Skin epidermis (tissue), 12 donors: ENCODE measurements around the gene ATP11C.
"Not testable (repeated sequence)": the region's sequence is repeated elsewhere in the genome, so short reads cannot be mapped to it uniquely, and the experiment has no call there.

Experiments
- H3K27ac ChIP-seq, 21 experiments: fragments of 200-600 bp; sonication (generic) in 11 of 21; one replicate each; pipeline ENCODE4 v1.5.0; 2020; ENCODE audit warnings: mild to moderate bottlenecking in 3 of 21, inconsistent platforms in 2 of 21, moderate library complexity in 2 of 21
- H3K4me3 ChIP-seq, 7 experiments: fragments of 200-600 bp; sonication (generic) in 2 of 7; one replicate each; pipeline ENCODE4 v1.5.0; 2020; ENCODE audit warnings: inconsistent platforms in 2 of 7, mild to moderate bottlenecking in 2 of 7, moderate library complexity in 1 of 7

The ATP11C gene

DNA sequence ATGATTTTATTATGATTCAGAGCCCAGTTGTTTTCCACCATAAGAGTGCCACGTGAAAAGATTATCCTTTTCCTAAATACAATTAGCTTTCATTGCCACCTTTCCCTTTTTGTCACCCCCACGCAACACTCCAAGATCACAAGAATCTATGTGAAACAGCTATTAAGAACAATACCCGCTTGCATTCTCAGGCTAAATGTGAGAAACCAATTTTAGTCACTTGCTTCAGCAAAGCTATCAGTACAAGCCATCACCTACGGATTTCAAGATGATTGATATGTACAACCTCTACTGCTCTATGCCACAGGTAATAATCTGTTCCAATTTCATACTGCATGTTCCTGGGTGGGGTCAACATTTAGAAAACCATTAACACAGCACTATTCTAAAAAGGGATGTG, 2.5 kb downstream of the ATP11C start:
- peak overlapping the region in 1 of 7 experiments; percentile 83 for H3K4me3 ChIP-seq

DNA sequence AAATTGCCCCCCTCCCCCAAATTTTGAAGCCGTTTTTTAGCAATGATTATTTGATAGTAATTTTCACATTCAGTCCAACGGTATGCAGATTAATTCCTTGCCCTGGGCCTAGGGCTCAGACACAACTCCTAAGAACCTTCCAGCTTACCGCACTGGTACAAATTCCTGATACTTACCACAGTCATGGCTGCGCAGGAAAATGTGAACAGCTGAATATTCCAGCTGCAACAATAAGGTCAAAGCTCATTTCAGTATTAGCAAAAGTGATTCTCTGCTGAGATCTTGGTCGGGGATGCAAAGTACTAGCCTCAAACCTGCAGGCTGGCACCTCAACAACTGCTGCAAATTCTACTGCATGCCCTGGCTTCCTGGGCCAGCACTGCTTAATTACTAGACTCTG, 3.0 kb downstream of the ATP11C start:
- Histone ChIP-seq H3K4me3 (no peak overlapping the region), H3K27ac (no peak overlapping the region)

More for the DNA sequence above, 2.5 kb downstream of the ATP11C start:
- H3K27ac ChIP-seq = no peak overlapping the region

DNA sequence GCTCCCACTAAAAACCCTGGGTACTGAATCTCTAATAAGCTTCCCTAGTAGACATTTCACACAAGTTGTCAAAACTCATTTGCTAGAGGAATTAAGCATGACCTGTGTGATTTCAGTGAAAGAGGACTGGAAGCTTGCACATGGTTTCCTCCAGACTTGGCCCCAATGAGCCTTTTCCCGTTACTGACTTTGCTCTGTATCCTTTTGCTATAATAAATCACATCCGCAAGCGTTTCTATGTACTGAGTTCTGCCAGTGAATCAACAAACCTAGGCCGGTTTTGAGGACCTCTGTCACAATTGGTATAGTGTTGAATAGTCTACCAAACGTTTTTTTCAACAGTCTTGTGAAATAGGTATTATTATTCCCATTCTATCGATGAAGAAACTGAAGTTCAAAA, 8.2 kb downstream of the ATP11C start:
- no peak overlapping the region for H3K27ac ChIP-seq
- no peak overlapping the region for H3K4me3 ChIP-seq

- Histone ChIP-seq H3K4me3 (no peak overlapping the region), H3K27ac (no peak overlapping the region)
Measured at GRCh38 chrX:139924069-139924695, 8.7 kb downstream of the ATP11C start.

- H3K4me3 ChIP-seq, H3K27ac ChIP-seq: not testable (repeated sequence)
Measured at GRCh38 chrX:139921142-139921541, 11.7 kb downstream of the ATP11C start.

DNA sequence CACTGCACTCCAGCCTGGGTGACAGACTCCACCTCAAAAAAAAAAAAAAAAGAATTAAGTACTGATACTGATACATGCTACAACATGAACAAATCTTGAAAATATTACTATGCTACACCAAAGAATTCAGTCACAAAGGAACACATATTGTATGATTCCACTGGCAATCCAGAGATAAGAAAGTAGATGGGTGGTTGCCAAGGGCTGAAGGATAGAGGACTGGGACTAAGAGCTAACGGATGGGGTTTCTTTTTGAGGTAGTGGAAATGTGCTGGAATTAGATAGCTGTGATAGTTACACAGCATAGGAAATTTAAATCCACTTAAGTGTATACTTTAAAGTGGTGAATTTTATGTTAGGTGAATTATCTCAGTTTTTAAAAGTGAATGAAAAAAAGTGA, 12.5 kb downstream of the ATP11C start:
- Histone ChIP-seq H3K27ac (no peak overlapping the region), H3K4me3 (no peak overlapping the region)

GRCh38 chrX:139914421-139914820, 18.4 kb downstream of the ATP11C start:
- Histone ChIP-seq H3K27ac (no peak overlapping the region), H3K4me3 (no peak overlapping the region)

DNA sequence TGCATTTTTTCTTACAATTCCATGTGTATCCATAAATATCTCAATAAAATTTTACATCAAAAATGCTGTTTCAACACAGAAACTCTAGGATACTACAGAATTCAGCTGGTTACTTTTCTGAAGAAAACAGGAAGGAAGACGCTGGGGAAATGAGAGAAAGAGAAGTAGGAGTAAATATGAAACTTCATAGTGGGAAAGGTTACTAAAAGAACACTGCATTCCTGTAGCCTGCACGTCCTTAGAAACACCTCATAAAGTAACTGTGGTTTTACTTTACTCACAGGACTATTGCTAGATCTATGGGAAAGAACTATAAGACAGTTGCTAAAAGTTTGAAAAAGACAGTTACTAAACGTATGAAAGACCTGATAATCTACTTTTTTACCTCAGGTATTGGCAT, 23.1 kb downstream of the ATP11C start:
- H3K27ac ChIP-seq = no peak overlapping the region
- H3K4me3 ChIP-seq = no peak overlapping the region

GRCh38 chrX:139907078-139907477, 25.8 kb downstream of the ATP11C start:
- Histone ChIP-seq H3K4me3 (no peak overlapping the region), H3K27ac (no peak overlapping the region)

- no peak overlapping the region for H3K4me3 ChIP-seq
- H3K27ac ChIP-seq = no peak overlapping the region
Measured at GRCh38 chrX:139905743-139906142, 27.1 kb downstream of the ATP11C start.

GRCh38 chrX:139905051-139905450, 27.8 kb downstream of the ATP11C start:
- Histone ChIP-seq H3K4me3 (no peak overlapping the region), H3K27ac (no peak overlapping the region)

- no peak overlapping the region for H3K27ac ChIP-seq
- no peak overlapping the region for H3K4me3 ChIP-seq
Measured at GRCh38 chrX:139903210-139903609, 29.6 kb downstream of the ATP11C start.

DNA sequence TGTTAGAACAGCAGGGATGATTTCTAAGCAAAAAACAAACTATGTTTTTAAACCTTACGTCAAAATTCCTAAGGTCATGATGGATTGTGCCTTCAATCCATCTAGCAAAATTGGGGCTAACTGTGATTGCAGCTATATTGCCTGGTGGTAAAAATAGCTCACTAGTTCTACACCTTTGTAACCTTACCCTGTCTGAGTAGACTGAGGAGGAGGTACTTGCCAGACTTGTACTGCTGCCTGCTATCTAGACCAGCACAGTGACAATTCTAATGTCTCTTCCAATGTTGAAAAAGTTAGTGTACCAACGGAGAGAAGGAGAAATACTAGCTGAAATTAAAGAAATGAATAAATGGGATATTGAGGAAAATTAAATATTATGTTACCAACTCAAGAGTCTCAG, 30.3 kb downstream of the ATP11C start:
- no peak overlapping the region for H3K27ac ChIP-seq
- H3K4me3 ChIP-seq = no peak overlapping the region

DNA sequence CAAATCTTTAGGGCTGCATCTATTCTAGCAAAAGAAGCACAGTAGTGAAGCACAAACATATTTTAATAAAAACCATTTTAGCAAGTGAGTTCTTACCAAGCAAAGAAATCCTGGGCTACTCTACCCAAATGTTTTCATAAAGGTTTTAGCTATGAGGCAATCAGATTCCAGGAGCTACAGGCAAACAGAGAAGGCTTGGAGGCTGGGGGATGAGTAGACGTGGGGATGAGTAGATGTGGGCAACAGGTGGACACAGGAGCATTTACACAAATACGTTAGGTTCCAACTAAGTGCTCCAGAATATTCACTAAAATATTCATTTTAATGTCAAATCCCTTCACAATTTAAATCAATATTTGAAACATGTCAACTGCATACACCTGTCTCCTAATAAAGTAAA, 34.5 kb downstream of the ATP11C start:
- Histone ChIP-seq H3K4me3 (no peak overlapping the region), H3K27ac (no peak overlapping the region)

GRCh38 chrX:139892512-139892911, 40.3 kb downstream of the ATP11C start:
- no peak overlapping the region for H3K4me3 ChIP-seq
- H3K27ac ChIP-seq = no peak overlapping the region

DNA sequence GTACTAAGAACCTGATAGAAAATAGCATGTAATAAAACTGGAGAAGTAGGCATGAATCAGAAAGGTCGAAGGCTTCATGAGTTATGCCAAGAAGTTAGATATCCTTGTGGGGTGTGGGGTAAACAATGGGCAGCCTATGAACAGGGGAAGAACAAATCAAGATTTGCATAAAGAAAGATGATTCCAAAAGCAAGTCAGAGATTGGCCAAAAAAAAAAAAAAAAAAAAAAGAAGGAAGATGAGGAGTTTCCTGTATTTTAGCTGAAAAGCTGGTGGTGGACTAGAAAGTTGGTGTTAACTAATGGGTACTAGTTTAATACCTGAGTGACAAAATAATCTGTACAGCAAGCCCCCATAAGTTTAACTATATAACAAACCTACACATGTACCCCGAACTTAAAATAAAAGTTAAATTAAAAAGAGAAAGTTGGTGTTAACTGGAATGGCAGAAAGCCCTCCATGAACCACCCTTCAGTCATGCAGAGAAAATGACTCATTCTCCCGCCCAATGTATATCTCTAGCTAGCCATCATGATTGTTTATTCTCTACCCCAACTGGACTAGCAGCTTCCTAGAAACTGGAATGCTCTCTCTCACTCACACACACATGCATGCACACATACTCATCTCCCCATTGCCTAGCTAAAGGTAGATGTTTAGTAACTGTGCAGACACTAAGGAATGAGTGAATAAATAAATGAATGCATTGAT, 41.7 kb downstream of the ATP11C start:
- Histone ChIP-seq H3K27ac (no peak overlapping the region), H3K4me3 (no peak overlapping the region)

DNA sequence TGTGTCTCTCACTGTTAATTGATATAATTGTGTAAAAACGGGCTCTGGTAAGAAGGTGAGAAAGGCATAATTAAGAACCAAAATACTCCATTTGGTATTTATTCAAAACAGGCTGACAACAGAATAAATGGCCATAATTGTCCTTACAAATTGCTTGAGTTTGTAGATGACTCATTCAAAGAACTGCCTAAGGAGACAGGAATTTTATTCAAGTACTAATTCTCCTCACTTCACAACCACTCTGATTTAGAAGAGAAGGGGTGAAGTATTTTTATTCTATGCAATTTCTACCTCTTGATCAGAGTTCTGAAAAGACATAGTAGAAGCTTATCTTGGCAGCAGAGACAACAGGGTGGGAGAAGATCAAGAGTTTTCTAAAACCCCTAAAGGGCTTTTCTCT, 43.1 kb downstream of the ATP11C start:
- Histone ChIP-seq H3K27ac (no peak overlapping the region), H3K4me3 (no peak overlapping the region)

DNA sequence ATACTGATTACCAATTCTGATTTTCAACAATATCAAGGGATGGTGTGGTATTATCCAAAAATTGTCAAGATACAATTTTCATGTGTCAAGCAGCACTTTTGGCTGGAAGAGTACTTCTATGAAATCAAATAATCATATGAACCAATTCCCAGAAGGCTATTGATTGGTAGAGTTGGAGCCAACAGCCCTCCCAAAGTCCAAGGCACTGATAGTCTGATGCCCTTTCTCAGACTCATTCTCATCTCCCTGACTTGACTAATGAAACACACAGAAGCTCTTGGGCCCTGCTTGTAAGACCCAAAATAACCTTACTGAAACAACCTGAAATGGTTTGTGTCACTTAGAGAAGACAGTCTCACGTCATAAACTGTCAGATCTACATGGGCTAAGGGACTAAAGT, 48.9 kb downstream of the ATP11C start:
- Histone ChIP-seq H3K27ac (no peak overlapping the region), H3K4me3 (no peak overlapping the region)

GRCh38 chrX:139882299-139882698, 50.6 kb downstream of the ATP11C start:
- peak overlapping the region in 9 of 21 experiments; percentile 22 to 76 (median 43) for H3K27ac ChIP-seq
- no peak overlapping the region for H3K4me3 ChIP-seq

DNA sequence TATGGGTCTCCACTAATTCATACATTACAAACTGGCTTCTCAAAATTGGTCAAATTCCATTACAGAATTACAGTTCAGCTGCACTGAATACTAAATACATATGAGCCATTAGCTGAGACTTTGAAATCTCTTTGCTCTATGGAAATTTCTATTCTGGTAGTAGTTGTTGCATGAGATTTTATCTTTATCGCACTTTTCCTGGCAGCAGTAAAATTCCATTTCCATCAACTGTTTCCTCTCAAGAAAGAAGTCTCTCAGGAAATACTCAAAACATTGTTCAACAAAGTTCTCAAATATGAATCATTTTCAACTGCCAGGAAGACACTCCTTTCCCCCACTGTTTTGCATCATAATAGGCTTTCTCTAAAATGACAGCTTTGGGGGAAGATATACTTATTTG, 51.3 kb downstream of the ATP11C start:
- Histone ChIP-seq H3K4me3 (no peak overlapping the region), H3K27ac (peak overlapping the region in 7 of 21 experiments; percentile 19 to 76 (median 43))

DNA sequence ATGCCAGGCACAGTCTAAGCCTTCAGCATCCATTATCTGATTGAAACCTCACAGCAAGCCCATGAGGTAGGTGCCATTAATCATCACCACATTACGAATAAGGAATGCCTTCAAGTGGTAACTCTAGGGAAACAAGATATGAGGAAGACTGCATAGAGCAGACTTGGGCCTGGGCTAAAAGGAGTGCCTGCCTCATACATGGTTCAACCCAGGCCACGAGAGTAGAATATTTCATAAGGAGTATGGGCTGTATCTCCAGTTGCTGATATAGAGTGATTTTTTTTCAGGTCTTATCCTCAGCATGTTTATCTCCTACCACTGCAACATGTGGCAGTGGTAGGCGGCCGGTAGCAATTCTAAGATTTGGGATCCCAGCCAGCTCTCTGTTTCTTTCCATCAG, 51.7 kb downstream of the ATP11C start:
- Histone ChIP-seq H3K4me3 (no peak overlapping the region), H3K27ac (peak overlapping the region in 4 of 21 experiments; percentile 8 to 68 (median 18))
